ENCODE measurements around the gene LACTBL1.

LACTBL1 gene

DNA sequence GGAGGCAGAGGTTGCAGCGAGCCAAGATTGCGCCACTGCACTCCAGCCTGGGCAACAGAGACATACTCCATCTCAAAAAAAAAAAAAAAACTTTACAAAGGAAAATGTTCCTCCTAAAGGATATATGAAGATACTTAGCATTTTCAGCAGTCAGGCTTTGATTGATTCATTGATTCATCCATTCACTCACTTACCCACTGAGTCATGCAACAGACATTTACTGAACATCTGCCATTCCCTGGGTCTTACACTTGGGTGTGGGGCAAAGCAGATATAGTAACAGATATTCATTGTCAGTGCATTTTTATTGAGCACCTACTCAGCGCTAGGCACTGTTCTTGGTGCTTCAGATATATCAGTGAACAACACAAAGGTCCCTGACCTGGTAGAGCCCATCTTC, 5.6 kb upstream of the LACTBL1 start:
- intact Hi-C loops (cut with DNase I), result loop anchor here (10.0 kb wide), 2 partner anchors 117 to 297 kb away; no protein-coding TSS in a partner anchor
- no peak for DNase-seq

- intact Hi-C loops (cut with DNase I), result loop anchor here (1.0 to 10.0 kb wide), 3 partner anchors 118 to 298 kb away; no protein-coding TSS in a partner anchor
- DNase-seq, result peak; percentile 31 to 95 (median 69)
Observed at GRCh38 chr1:22976461-22977243, 4.0 kb upstream of the LACTBL1 start.

GRCh38 chr1:22976127-22976460, 3.4 kb upstream of the LACTBL1 start:
- no peak for DNase-seq
- intact Hi-C loops (cut with DNase I), result loop anchor here (1.0 to 10.0 kb wide), 3 partner anchors 119 to 299 kb away; no protein-coding TSS in a partner anchor

- intact Hi-C loops (cut with DNase I), result loop anchor here (1.0 to 10.0 kb wide), 3 partner anchors 119 to 299 kb away; no protein-coding TSS in a partner anchor
- DNase-seq, result no peak
Observed at GRCh38 chr1:22975694-22976093, 3.0 kb upstream of the LACTBL1 start.

- DNase-seq, result no peak
Observed at GRCh38 chr1:22971611-22972405, 858 bp downstream of the LACTBL1 start.

DNA sequence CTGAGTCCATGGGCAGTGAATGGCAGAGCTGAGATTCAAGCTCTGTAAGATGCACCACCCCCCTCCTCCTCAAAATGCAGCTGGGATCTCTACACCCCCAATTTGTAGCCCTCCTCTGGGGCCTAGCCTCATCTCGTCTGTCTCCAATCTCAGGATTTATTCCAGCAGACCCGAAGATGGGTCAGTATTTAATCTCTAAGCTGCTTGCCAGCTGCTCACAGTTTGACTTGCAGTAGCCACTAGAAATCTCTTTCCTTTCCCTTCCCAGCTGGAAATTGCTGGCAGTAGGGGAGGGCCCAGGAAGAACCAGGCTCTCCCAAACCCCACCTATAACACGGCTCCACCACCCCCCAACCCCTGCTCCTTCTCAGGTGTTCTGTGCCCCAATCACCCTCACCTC, 1.5 kb downstream of the LACTBL1 start:
- intact Hi-C loops (cut with DNase I), result loop anchor here (10.0 kb wide), 2 partner anchors 124 to 304 kb away; no protein-coding TSS in a partner anchor
- DNase-seq, result no peak

More at GRCh38 chr1:22971611-22972405, 858 bp downstream of the LACTBL1 start:
- intact Hi-C loops (cut with DNase I), result loop anchor here (10.0 kb wide), 2 partner anchors 123 to 303 kb away; no protein-coding TSS in a partner anchor

DNA sequence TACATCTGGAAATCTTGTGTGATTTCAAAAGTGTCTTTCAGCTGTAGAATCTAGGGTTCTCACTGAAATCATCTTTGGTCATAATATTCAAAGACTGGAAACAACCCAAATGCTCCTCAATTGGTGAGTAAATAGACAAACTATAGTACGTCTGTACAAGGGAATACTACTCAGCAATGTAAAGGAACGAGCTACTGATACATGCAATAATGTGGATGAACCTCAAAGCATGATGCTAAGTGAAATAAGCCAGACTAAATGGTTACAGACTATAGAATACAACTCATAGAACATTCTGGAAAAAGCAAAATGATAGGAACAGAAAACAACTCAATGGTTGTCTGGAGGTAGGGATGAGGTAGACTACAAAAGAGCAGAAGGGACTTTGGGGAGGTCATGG, 2.6 kb downstream of the LACTBL1 start:
- intact Hi-C loops (cut with DNase I), result loop anchor here (10.0 kb wide), 2 partner anchors 125 to 305 kb away; no protein-coding TSS in a partner anchor

GRCh38 chr1:22969304-22969709, 3.4 kb downstream of the LACTBL1 start:
- intact Hi-C loops (cut with DNase I), result no loop called here

More for the DNA sequence above, 2.6 kb downstream of the LACTBL1 start:
- DNase-seq, result no peak

DNA sequence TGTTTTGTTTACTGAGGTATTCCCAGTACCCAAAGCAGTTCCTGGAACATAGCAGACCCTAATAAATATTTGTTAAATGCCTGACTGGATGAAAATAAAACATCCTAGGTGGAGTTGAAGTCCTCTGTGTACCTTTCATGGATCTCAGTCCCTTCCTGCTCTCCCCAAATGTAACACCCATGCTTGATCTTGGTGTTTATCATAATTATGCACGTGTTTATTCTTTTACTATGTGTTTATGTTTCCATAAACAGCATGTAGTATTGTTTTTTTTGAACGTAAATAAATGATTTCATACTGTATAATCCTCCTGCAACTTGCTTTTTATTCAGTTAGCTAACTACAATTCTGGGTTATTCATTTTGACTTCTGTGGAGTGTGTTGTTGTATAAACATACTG, 4.8 kb downstream of the LACTBL1 start:
- intact Hi-C loops (cut with DNase I), result no loop called here
- DNase-seq, result no peak

More at GRCh38 chr1:22969304-22969709, 3.4 kb downstream of the LACTBL1 start:
- peak in 1 of 10 donors; percentile 2 for DNase-seq

- intact Hi-C loops (cut with DNase I), result no loop called here
- DNase-seq, result no peak
Observed at GRCh38 chr1:22966309-22966708, 6.4 kb downstream of the LACTBL1 start.

DNA sequence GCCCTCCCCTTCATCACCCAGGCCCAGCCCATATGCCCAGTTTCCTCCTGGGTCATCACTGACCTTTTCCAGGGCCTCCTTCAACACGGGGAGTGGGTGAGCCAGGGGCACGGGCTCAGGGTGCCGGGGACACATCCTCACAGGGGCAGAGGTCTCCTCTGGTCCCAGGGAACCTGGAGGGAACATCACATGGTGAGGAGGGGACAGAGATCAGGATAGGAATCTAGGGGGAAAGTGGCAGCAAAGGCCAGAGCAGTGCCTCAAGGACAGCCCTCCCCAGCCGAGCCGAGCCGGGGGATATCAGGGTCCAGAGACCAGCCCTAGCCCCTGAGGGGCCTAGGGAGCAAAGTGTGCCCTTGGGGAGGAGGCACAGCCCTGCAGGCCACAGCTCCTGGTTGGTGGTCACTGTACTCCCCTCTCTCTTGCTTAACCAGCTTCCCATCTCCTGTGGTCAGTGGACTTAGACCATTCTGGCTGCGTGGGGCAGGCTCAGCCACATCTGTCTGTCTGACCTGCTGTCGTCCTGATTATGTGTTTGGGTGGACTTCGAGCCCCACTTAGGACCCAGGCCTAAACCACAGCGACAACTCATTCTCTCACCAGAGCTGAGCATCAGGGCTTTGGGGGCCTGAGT, 9.5 kb downstream of the LACTBL1 start:
- intact Hi-C loops (cut with DNase I), result no loop called here
- DNase-seq, result peak in 1 of 10 donors; percentile 35

DNA sequence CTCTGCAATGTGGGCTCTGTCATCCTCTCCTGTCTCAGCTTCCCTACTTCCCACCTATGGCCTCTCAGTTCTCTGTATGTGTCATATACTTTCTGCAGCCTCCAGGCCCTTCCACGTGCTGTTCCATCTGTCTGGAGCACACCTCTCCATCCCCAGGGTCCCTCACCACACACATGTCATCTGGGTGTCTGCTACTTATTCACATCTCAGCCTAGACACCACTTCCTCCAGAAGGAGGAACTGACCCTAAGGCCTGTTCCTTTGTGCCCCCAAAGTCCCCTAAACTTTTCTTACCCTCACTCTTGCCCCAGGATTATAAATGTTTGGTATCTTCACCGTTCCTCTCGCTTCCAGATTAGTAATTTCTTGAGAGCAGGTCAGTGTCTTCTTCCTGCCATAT, 10.1 kb downstream of the LACTBL1 start:
- intact Hi-C loops (cut with DNase I), result no loop called here
- no peak for DNase-seq

GRCh38 chr1:22959545-22960360, 12.9 kb downstream of the LACTBL1 start:
- DNase-seq, result peak in 1 of 10 donors; percentile 74
- intact Hi-C loops (cut with DNase I), result no loop called here

DNA sequence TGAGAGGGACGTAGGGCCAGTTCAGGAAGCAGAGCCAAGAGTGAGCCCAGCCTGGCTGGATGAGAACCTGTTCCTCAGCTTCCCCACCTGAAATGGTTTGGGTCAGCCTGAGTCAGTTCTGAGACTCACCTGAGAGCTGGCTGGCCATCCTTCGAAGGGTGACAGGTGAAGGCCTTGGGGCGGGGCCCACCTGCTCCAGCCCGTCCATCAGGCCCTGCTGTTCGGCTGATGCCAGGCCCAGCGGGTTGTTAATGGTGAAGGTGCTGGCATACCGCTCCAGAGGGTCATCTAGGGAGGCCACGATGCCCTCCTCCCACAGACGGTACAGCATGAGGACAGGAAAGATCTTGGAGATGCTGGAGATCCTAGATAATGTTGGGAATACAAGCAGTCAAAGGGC, 14.1 kb downstream of the LACTBL1 start:
- peak in 1 of 10 donors; percentile 76 for DNase-seq
- intact Hi-C loops (cut with DNase I), result no loop called here

DNA sequence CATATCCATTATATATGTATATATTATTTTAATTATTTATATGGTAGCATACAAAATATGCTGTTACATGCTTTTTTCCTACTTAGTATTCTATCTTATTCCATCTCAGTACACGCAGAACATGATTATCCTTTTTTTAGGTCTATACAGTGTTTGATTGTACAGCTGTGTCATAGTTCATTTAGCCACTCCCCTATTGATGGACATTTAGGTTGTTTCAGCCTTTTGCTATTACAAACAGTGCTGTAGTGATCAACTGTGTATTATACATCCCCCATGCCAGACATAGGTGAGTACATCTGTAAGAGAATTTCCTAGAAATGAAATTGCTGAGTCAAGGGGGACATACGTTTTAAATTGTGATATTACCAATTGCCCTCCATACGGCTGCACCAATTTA, 15.6 kb downstream of the LACTBL1 start:
- intact Hi-C loops (cut with DNase I), result no loop called here
- no peak for DNase-seq

GRCh38 chr1:22955146-22955545, 17.5 kb downstream of the LACTBL1 start:
- DNase-seq, result peak in 1 of 10 donors; percentile 26
- intact Hi-C loops (cut with DNase I), result no loop called here

GRCh38 chr1:22953740-22954141, 18.9 kb downstream of the LACTBL1 start:
- intact Hi-C loops (cut with DNase I), result no loop called here
- peak in 1 of 10 donors; percentile 41 for DNase-seq

GRCh38 chr1:22953057-22953739, 19.5 kb downstream of the LACTBL1 start:
- peak in 1 of 10 donors; percentile 72 for DNase-seq
- intact Hi-C loops (cut with DNase I), result no loop called here

DNA sequence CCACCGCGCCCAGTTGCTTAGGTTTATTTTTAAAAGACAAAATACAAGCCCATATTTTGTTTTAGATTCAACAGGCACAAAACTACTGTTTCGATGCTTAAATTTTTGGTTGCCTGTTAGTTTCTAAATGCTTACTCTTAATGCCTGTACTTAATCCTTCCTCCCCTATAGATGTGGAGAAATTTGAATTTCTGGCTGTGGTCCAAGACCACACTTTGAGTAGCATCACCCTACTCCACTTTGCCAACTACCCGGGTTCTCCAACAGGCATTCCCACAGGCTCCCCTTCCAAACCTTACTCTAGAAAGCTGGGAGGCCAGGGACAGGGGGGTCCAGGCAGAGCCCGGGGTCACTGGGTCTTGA, 20.0 kb downstream of the LACTBL1 start:
- intact Hi-C loops (cut with DNase I), result no loop called here
- no peak for DNase-seq
